Smooth muscle cell of bladder (primary cell): ENCODE data around the gene MED15. TPM values are rescaled to one million over a fixed set of nuclear protein-coding genes. Genes with fewer than 3 reads are reported as not detected.

Source experiments
- total RNA-seq: library from RNA; depleted of rRNA; stranded (reverse); fragments of >200 nt; gene quantifications from 2 replicates; pipeline ENCODE4 v1.2.3, GENCODE V29; 2014

MED15 gene, protein sequence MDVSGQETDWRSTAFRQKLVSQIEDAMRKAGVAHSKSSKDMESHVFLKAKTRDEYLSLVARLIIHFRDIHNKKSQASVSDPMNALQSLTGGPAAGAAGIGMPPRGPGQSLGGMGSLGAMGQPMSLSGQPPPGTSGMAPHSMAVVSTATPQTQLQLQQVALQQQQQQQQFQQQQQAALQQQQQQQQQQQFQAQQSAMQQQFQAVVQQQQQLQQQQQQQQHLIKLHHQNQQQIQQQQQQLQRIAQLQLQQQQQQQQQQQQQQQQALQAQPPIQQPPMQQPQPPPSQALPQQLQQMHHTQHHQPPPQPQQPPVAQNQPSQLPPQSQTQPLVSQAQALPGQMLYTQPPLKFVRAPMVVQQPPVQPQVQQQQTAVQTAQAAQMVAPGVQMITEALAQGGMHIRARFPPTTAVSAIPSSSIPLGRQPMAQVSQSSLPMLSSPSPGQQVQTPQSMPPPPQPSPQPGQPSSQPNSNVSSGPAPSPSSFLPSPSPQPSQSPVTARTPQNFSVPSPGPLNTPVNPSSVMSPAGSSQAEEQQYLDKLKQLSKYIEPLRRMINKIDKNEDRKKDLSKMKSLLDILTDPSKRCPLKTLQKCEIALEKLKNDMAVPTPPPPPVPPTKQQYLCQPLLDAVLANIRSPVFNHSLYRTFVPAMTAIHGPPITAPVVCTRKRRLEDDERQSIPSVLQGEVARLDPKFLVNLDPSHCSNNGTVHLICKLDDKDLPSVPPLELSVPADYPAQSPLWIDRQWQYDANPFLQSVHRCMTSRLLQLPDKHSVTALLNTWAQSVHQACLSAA
- 17.1 and 22.0 TPM in 2 replicates for total RNA-seq

DNA sequence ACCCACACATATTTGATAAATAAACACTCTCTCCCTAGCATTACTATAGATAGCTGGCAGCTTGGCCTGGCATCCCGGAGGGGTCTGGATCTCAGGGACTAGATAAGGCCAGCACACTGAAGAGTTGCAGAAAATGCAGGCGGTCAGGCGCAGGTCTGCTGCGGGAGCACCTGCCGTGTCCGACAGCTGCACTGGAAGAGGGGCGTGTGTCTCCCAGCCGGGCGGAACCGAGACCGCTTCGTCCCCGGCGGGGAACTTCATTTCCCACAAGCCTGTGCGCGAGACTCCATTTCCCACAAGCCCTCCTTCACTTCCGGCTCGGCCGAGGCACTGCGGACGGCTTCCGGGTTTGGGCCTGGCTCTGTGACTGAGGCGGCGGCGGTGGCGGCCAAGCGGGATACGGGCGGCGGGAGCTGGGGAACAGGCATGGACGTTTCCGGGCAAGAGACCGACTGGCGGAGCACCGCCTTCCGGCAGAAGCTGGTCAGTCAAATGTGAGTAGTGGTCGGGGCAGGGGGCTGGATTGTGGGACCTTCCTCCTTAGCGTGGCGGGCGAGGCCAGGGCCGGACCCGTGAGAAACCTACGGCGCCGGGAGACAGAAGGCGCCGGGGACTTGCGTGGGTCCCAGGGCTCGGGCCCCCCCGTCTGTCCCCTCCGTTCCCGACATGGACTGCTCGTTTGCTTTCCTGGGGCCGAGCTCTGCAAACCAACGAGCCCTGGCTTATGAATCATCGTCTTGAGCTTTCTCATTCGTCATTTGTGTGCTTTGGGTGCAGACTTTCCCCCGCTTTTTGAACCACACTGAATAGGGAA is at the start of gene MED15:
Gene MED15 (plus strand): TSS at position 358 of the 814 bp plus-strand sequence. CDS start 69 bp downstream, at position 427.

DNA sequence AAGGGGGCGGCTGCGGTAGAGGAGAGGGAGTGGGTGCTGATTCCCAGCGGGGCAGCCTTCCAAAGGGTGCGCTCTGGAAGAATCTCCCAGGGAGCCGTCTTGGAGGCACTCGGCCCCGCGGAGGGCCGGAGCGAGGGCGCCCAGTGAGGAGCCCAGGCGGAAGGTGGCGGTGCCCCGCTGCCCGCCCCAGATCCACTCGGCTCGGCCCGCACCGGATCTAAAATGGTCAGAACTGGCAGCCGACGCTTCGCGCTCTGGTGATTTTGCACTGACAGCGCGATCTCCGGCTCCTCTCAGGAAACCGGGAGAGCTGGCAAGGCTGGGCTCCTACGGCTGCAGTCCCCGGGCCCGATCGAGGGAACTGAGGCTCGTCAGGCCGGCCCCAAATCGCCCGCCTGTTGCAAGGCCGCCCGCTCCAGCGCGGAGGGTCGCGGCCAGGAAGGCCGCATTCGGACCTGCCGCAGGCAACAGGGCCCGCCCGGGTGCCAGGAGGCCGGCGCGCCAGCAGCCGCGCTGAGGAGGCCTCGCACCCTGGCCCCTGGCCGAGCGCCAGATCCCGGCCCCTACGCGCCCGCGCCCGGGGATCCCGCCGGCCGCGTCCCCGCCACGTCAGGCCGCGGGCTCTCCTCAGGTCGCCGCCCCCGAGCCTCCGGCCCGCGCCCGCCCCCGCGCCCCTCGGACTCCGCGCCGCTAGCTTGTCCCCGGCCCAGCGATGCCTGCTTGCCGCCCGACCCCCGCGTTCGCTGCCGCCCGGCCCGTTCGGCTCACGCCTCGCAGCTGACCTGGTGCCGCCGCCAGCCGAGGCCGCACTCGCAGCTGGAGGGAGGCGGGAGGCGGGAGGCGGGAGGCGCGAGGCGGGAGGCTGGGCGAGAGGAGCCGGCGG is 12.2 kb upstream of the MED15 start, which contains the start of gene KLHL22:
Gene KLHL22 (minus strand): TSS at position 818 of the 883 bp plus-strand sequence. CDS start 6,584 bp downstream, outside the sequence.

Other genes starting within 250 kb of the MED15 start
- 0.14 and 0.28 TPM in 2 replicates for gene RTN4R, start 239.3 kb upstream of the MED15 start, total RNA-seq
- gene DGCR6L, start 187.6 kb upstream of the MED15 start, total RNA-seq = 44.7 and 57.6 TPM in 2 replicates
- gene ZNF74, start 113.5 kb upstream of the MED15 start, total RNA-seq = 8.0 and 10.4 TPM in 2 replicates
- gene SCARF2, start 69.8 kb upstream of the MED15 start, total RNA-seq = 18.8 and 28.3 TPM in 2 replicates
- gene KLHL22, start 11.8 kb upstream of the MED15 start, total RNA-seq = 31.4 and 39.6 TPM in 2 replicates